HepG2 (cell line): ENCODE data around the gene MED15.

Experiments
- CTCF ChIP-seq: sonication (generic); formaldehyde crosslinking; IDR thresholded peaks from 2 replicates; pipeline ENCODE4 v1.5.0; 2020; ENCODE audit warnings: mild to moderate bottlenecking, missing genetic modification reagents, moderate library complexity
- GATAD2A ChIP-seq: IDR thresholded peaks from 2 replicates; pipeline ENCODE4 v1.6.1; 2016
- NCOR1 ChIP-seq: fragments of 200-600 bp; sonication (generic); IDR thresholded peaks from 2 replicates; pipeline ENCODE4 v1.7.0; 2017; ENCODE audit warnings: antibody characterized with exemption, low read length, borderline replicate concordance
- NFE2 ChIP-seq: sonication (generic); formaldehyde crosslinking; IDR thresholded peaks from 2 replicates; pipeline ENCODE4 v1.4.0; 2020; ENCODE audit warnings: missing genetic modification reagents
- TP53 ChIP-seq: sonication (generic); formaldehyde crosslinking; conservative IDR thresholded peaks from 2 replicates; pipeline ENCODE4 v1.4.0; 2020; ENCODE audit warnings: missing genetic modification reagents
- TRIM24 ChIP-seq: sonication (generic); formaldehyde crosslinking; IDR thresholded peaks from 2 replicates; pipeline ENCODE4 v1.8.0; 2022; ENCODE audit warnings: mild to moderate bottlenecking, missing genetic modification reagents
- ZNF563 ChIP-seq: sonication (generic); formaldehyde crosslinking; IDR thresholded peaks from 2 replicates; pipeline ENCODE4 v1.8.0; 2022; ENCODE audit warnings: mild to moderate bottlenecking, moderate library complexity, missing genetic modification reagents
- ZSCAN29 ChIP-seq: sonication (generic); formaldehyde crosslinking; conservative IDR thresholded peaks from 2 replicates; pipeline ENCODE4 v1.4.0; 2020; ENCODE audit warnings: mild to moderate bottlenecking, missing genetic modification reagents
- TF ChIP-seq, protein P1 (sequence below): sonication (generic); IDR thresholded peaks from 2 replicates; pipeline ENCODE4 v1.6.1; 2016; ENCODE audit warnings: low read depth, borderline replicate concordance
- TF ChIP-seq, protein P2 (sequence below): sonication (generic); formaldehyde crosslinking; conservative IDR thresholded peaks from 2 replicates; pipeline ENCODE4 v1.4.0; 2020; ENCODE audit warnings: missing genetic modification reagents

DNA sequence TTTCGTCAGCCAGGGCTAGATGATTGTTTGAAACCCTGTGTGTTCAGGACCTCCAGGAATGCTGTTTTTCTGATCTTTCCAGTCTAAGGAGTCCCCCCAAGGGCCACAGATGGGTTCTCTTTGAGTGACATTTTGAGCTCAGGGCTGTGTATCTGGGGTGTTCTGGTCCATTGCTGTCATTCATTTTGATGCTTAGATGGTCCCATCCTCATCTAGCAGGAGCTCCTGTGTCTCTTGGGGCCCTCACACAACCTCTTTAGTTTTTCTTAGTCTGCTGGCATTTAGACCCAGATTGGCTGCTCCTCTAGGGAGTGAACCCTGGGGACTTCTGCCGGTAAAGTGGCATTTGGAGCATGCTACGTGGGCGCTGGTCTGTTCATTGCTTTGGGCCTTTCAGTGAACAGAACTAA is 39.1 kb downstream of the MED15 start:
- TF ChIP-seq, protein P1, sequence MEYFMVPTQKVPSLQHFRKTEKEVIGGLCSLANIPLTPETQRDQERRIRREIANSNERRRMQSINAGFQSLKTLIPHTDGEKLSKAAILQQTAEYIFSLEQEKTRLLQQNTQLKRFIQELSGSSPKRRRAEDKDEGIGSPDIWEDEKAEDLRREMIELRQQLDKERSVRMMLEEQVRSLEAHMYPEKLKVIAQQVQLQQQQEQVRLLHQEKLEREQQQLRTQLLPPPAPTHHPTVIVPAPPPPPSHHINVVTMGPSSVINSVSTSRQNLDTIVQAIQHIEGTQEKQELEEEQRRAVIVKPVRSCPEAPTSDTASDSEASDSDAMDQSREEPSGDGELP = no peak
- no peak for TF ChIP-seq GATAD2A (CRISPR knock-in tag)
- TF ChIP-seq CTCF (CRISPR knock-in tag) = no peak
- TF ChIP-seq, protein P2, sequence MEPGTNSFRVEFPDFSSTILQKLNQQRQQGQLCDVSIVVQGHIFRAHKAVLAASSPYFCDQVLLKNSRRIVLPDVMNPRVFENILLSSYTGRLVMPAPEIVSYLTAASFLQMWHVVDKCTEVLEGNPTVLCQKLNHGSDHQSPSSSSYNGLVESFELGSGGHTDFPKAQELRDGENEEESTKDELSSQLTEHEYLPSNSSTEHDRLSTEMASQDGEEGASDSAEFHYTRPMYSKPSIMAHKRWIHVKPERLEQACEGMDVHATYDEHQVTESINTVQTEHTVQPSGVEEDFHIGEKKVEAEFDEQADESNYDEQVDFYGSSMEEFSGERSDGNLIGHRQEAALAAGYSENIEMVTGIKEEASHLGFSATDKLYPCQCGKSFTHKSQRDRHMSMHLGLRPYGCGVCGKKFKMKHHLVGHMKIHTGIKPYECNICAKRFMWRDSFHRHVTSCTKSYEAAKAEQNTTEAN = no peak
- TF ChIP-seq TP53 (CRISPR knock-in tag) = no peak
- TF ChIP-seq ZSCAN29 (CRISPR knock-in tag) = no peak
- no peak for TF ChIP-seq NFE2
- TF ChIP-seq TRIM24 = no peak
- no peak for TF ChIP-seq NCOR1
- TF ChIP-seq ZNF563 (CRISPR knock-in tag) = no peak
